ENCODE results near the gene GXYLT2.

- TF ChIP-seq CTCF (IDR thresholded peaks at IDR 0.05) (no peak), POLR2AphosphoS5 (IDR thresholded peaks at IDR 0.05) (no peak)
Measured at GRCh38 chr3:72993391-72993790, 105.5 kb downstream of the GXYLT2 start.

Measured in prostate gland (tissue), 2 donors.